Measurements from ENCODE around the gene AKAP8.

DNA sequence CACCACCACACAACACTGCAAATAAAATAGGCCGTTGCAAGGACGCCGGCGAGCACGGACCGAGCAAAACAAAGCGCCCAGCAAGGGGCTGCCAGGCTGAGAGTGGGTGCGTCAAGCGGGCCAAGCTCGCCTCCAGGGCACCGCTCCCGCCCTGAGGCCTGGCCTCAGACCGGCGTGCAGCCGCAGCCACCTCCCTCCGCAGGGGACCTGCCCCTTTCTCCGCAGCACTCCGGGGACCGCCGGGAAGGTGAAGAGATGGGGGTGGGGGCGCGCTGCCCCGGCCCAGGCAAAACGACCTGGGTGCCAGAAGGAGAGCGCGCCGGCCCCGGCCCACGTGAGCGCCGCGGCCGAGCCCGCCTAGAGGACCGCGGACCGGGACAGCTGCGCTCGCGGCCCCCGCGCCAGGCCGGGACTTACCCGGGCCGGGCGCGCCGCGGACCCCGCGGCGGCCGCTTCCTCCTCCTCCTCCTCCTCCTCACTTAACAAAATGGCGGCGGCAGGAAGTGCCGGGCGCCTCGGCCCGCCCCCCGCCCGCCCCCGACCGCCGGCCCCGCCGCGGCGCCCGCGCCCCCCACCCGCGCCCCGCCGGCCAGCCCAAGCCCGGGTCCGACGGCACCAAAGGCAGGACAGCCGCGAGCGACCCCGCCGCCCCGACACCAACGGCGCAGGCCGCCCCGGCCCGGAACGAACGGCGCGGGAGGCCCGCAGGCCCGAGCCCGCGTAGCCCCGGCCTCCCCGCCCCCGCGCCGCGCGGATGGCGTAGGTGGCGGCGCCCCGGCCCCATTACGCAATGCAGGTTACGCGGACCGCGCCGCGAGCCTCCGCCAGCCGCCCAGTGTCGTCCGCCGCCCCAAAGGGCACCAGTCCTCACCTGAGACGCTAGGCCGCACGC lies 47.9 kb downstream of the AKAP8 start:
- no peak for TF ChIP-seq POLR2AphosphoS5 (IDR thresholded peaks at IDR 0.05; ENCODE audit: low read depth, low read length)
- 0 out of 2 replicates have a peak, but pooled peaks have one; percentile 44 for TF ChIP-seq POLR2A (IDR thresholded peaks at IDR 0.05; ENCODE audit: low read depth, low read length)
